Chondrocyte (in vitro differentiated cells): ENCODE measurements around the gene MYH14. TPM values are rescaled to one million over a fixed set of nuclear protein-coding genes. Genes with fewer than 3 reads are reported as not detected.

ENCODE experiments used
- DNase-seq: peaks from one replicate; pipeline ENCODE4 v3.0.0; 2021; ENCODE audit warnings: mixed read lengths, low spot score
- H3K27ac Mint-ChIP-seq: one replicate; pipeline ENCODE4 v1.8.0; 2021; ENCODE audit warnings: mild to moderate bottlenecking, moderate library complexity, mixed read lengths; ENCODE audit not compliant: unreplicated experiment
- H3K27me3 Mint-ChIP-seq: 2 replicates; pipeline ENCODE4 v1.8.0; 2021; ENCODE audit warnings: low read depth, mixed read lengths
- H3K36me3 Mint-ChIP-seq: 2 replicates; pipeline ENCODE4 v1.8.0; 2021; ENCODE audit warnings: low read depth, mixed read lengths
- H3K4me1 Mint-ChIP-seq: 2 replicates; pipeline ENCODE4 v1.8.0; 2021; ENCODE audit warnings: low read depth, mild to moderate bottlenecking, mixed read lengths
- H3K4me3 Mint-ChIP-seq: one replicate; pipeline ENCODE4 v1.8.0; 2021; ENCODE audit warnings: mild to moderate bottlenecking, moderate library complexity, mixed read lengths; ENCODE audit not compliant: unreplicated experiment
- H3K9me3 Mint-ChIP-seq: 2 replicates; pipeline ENCODE4 v1.8.0; 2021; ENCODE audit warnings: low read depth, mixed read lengths
- CTCF ChIP-seq: fragments of 200-600 bp; sonication (generic); IDR thresholded peaks from 2 replicates; pipeline ENCODE4 v1.5.0; 2021; ENCODE audit warnings: antibody characterized with exemption, mild to moderate bottlenecking, moderate library complexity
- total RNA-seq: library from RNA; stranded (reverse); gene quantifications from 3 replicates; pipeline ENCODE4 v1.2.1, GENCODE V29; 2021

Gene MYH14
- total RNA-seq, 1 donor from 2014 or later: 10.2 TPM

- Mint-ChIP-seq H3K27ac (no peak overlapping the region), H3K9me3 (no peaks in the 10 kb centered on the region), H3K4me1 (no peaks in the 10 kb centered on the region), H3K27me3 (no peaks in the 10 kb centered on the region), H3K36me3 (no peaks in the 10 kb centered on the region), H3K4me3 (no peak overlapping the region)
- TF ChIP-seq CTCF: no peak
- DNase-seq: no peak
Observed at GRCh38 chr19:50263176-50263575, 59.8 kb downstream of the MYH14 start.

GRCh38 chr19:50264483-50265186 is 61.2 kb downstream of the MYH14 start:
- Mint-ChIP-seq H3K27ac (no peak overlapping the region), H3K27me3 (no peaks in the 10 kb centered on the region)
- DNase-seq: no peak

GRCh38 chr19:50266041-50266440 is 62.6 kb downstream of the MYH14 start:
- Mint-ChIP-seq H3K4me3 (no peak overlapping the region), H3K9me3 (no peaks in the 10 kb centered on the region), H3K27ac (no peak overlapping the region), H3K36me3 (no peaks in the 10 kb centered on the region), H3K4me1 (no peaks in the 10 kb centered on the region), H3K27me3 (no peaks in the 10 kb centered on the region)
- TF ChIP-seq CTCF: no peak
- no peak for DNase-seq

More at GRCh38 chr19:50264483-50265186, 61.2 kb downstream of the MYH14 start:
- Mint-ChIP-seq H3K4me1 (no peaks in the 10 kb centered on the region), H3K36me3 (no peaks in the 10 kb centered on the region), H3K4me3 (no peak overlapping the region), H3K9me3 (no peaks in the 10 kb centered on the region)
- TF ChIP-seq CTCF: no peak

GRCh38 chr19:50266896-50267295 is 63.5 kb downstream of the MYH14 start:
- H3K4me3 Mint-ChIP-seq: no peak overlapping the region
- no peak overlapping the region for H3K27ac Mint-ChIP-seq
- H3K4me1 Mint-ChIP-seq: no peaks in the 10 kb centered on the region
- no peaks in the 10 kb centered on the region for H3K36me3 Mint-ChIP-seq
- no peak for TF ChIP-seq CTCF
- no peak for DNase-seq
- H3K27me3 Mint-ChIP-seq: no peaks in the 10 kb centered on the region
- no peaks in the 10 kb centered on the region for H3K9me3 Mint-ChIP-seq

GRCh38 chr19:50268041-50268440 is 64.6 kb downstream of the MYH14 start:
- Mint-ChIP-seq H3K27me3 (peaks cover 1% of the 10 kb centered on the region), H3K4me1 (no peaks in the 10 kb centered on the region), H3K9me3 (no peaks in the 10 kb centered on the region), H3K36me3 (no peaks in the 10 kb centered on the region), H3K4me3 (no peak overlapping the region), H3K27ac (no peak overlapping the region)
- no peak for DNase-seq
- no peak for TF ChIP-seq CTCF
